ENCODE results near the gene ERO1B.

Gene ERO1B

GRCh38 chr1:236181059-236181458, 100.7 kb downstream of the ERO1B start:
- no peak for DNase-seq (ENCODE audit: low read depth)

- DNase-seq (ENCODE audit: low read depth): no peak
These were observed 102.1 kb downstream of the ERO1B start for GRCh38 chr1:236179634-236180033.

- no peak for DNase-seq (ENCODE audit: low read depth)
These were observed 105.1 kb downstream of the ERO1B start for GRCh38 chr1:236176337-236177336.

DNA sequence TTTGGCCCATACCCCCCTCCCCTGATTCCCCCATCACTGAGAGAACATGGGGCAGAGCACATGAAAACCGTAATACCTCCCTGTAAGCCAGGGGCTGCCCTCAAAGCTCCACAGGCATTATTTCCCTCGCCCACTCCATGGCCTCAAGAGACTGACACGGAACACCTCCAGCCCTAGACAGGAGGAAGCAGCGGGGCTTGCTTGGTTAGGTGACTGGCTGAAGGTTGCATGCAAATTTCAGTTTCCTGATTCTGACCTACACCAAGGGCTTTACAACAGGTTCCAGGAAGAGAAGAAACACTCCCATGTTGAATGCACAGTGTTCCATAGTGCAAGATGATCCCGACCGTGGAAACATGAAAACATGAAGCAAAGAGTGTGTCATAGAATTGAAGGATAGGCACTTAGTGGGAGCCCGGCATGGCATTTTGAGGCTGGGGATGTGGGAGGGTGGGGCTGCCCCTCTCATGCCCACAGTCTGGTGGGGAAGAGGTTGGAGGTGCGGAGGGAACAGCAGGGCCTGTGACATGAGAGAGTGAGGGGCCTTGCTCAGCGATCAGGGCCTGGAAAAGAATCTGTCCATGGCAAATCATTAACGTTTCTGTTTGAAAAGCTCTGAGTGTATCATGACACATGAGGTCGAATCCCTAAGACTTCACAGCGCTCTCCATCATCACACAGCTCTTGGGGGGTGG, 106.0 kb downstream of the ERO1B start:
- no peak for DNase-seq (ENCODE audit: low read depth)

DNA sequence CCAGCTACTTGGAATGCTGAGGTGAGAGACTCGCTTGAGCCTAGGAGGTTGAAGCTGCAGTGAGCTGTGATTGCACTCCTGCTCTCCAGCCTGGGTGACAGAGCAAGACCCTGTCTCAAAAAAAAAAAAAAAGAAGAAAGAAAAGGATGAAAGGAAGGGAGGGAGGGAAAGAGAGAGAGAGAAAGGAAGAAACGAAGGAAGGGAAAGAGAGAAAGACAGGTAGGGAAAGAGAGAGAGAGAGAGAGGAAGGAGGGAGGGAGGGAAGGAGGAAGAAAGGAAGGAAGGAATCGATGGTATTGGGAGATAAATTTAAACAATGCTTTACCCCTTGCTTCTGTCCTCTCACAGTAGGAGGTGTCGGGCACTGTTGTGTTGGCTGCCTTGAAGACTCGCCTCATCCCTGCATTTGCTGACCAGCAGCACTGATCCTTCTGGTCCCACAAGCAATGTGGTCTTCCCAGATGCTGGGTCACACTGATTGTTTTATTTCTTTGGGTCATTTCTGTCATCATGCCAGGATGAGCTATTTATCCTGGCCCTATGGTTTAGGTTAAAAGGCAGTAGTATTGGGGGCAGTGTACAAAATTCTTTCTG, 108.5 kb downstream of the ERO1B start:
- DNase-seq (ENCODE audit: low read depth): no peak

- no peak for DNase-seq (ENCODE audit: low read depth)
These were observed 109.6 kb downstream of the ERO1B start for GRCh38 chr1:236172041-236172579.

- no peak for DNase-seq (ENCODE audit: low read depth)
These were observed 112.9 kb downstream of the ERO1B start for GRCh38 chr1:236168716-236169429.

GRCh38 chr1:236167578-236167977, 114.2 kb downstream of the ERO1B start:
- no peak for DNase-seq (ENCODE audit: low read depth)

DNA sequence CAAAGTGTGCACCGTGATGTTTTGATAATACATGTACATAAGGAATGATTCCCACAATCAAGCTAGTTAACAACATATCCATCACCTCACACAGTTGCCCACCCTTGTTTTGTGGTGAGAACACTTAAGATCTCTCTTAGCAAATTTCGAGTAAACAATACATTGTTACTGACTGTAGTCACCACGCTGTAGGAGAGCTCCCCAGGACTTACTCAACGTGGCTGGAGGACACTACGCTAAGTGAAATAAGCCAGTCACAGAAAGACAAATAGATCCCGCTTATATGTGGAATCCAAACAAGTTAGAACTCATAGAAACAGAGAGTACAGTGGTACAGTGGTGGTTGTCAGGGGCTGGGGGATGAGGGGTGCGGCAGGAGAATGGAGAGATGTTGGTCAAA, 114.6 kb downstream of the ERO1B start:
- DNase-seq (ENCODE audit: low read depth): no peak

DNA sequence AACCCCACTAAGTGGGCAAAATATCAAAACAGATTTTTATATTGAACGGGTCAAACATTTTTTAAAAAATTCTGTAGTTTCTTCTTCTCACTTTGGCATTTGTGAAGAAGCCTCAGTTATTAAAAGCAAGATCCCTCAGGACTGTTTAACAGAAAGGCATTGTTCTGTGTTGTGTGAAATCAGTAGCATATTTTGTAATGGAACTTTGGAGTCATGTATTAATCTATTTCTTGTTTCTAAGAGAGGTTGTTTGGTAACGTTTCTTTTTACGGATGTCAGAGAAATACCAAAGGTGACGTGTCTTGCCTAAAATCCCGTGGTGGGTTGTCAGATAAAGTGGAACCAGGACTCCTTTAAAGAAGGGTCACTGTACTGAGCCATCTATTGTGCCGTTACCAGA, 115.7 kb downstream of the ERO1B start:
- no peak for DNase-seq (ENCODE audit: low read depth)

Data from GM04504 (cell line).